Activated T-cell treated with anti-CD3 and anti-CD28 coated beads, Interleukin-2, amount 50 U/mL, for 1 hour (primary cell): Measurements from ENCODE around the gene ULK4.
"Not testable (repeated sequence)": the region's sequence is repeated elsewhere in the genome, so short reads cannot be mapped to it uniquely, and the experiment has no call there.

Experiments used
- DNase-seq: peaks from one replicate; pipeline ENCODE4 v3.0.0-alpha.2; 2020

Gene ULK4

GRCh38 chr3:41683666-41684350, 278.1 kb downstream of the ULK4 start:
- no peak for DNase-seq

- no peak for DNase-seq
Observed at GRCh38 chr3:41682996-41683395, 278.9 kb downstream of the ULK4 start.

- DNase-seq, result no peak
Observed at GRCh38 chr3:41682382-41682781, 279.5 kb downstream of the ULK4 start.

DNA sequence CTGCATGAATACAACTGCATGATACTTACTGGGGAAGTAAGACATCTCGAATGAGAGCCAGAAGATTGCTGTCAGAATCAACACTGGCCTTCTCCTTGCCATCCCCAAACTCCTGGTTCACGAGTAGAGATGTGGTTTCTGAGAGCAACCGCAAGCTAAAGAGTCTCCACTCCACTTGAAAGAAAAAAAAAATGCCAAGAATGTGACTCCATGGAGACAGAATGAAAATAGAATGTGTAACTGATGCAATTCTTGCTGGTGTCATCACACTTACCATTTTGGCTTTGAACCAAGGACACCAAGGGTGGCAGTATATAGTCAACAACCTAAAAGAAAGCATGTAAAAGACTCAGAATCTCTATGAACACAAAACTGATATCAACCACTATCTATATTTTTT, 280.4 kb downstream of the ULK4 start:
- no peak for DNase-seq

- DNase-seq, result no peak
Observed at GRCh38 chr3:41679374-41679773, 282.5 kb downstream of the ULK4 start.

DNA sequence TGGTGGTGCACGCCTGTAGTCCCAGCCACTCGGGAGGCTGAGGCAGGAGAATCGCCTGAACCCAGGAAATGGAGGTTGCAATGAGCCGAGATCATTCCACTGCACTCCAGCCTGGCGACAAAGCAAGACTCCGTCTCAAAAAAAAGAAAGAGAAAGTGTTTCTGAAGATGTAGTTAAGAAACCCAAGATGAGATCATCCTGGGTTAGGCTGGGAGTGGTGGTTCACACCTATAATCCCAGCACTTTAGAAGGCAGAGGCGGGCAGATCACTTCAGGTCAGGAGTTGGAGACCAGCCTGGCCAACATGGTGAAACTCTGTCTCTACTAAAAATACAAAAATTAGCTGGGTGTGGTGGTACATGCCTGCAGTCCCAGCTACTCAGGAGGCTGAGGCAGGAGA, 286.8 kb downstream of the ULK4 start:
- DNase-seq, result not testable (repeated sequence)

- DNase-seq, result no peak
Observed at GRCh38 chr3:41674449-41674848, 287.5 kb downstream of the ULK4 start.

DNA sequence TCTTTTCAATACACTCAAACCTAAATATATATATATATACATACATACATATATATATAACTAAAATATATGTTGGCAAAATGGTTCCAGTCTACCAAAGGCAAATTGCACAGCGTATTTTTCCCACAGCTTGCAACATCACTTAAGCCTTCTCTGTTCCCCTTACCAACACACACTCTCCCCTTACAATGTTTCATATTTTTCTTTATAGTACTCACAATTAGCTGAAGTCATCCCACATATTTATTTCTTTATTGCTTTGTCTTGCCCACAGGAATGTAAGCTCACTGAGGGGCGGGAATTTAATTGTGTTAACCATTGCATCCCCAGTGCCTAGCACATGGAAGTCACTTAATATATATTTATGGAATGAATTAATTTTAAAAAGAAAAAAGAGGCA, 288.3 kb downstream of the ULK4 start:
- no peak for DNase-seq

DNA sequence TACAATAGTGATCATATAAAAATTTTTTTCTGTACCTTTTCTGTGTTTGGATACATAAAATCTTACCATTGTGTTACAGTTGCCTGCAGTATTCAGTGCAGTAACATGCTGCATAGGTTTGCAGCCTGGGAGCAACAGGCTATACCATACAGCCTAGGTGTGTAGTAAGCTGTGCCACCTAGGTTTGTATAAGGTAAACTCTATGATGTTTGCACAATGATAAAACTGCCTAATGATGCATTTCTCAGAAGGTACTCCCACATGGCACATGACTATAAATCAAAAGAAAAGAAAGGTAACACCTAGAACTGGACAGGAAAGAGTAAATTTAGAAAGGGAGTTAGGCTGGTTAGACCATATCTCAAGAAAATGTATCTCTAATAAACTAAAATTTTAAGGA, 293.5 kb downstream of the ULK4 start:
- DNase-seq, result no peak

GRCh38 chr3:41662288-41662687, 299.6 kb downstream of the ULK4 start:
- DNase-seq, result no peak

DNA sequence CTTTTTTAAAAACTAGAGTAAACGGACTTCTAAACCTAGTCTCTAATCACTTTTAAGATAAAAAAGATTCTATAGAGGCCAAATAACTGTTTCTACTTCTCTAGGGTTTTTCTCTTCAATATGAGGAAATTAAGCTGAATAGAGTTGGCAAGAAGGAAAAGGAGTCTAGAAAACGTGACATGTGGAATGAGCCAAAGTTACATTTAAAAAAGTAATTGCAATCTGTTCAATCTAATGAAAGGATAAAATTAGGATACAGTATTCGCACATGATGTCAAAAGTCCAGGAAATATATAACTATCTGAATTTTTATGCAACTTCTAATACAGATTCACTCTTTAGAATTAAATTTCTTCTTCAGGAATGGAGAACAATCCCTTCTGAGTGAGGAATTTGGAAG, 300.1 kb downstream of the ULK4 start:
- no peak for DNase-seq

DNA sequence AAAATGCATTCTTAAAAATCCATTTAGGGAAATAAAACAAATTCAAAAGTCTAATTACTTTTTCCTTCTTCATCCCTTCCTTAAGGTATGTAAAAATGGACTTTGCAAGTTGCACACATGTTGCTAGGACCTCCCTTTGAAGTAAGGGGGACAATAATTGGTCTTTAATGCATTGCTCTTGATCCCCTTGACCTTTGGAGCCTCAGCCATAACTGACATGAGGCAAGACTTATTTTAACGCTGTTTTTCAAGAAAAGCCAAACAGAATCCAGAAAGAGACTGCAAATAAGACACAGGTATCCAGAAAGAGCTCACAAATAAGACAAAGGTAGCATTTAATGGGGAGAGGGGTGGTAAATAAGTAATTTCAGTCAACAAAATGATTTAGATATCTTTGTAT, 301.4 kb downstream of the ULK4 start:
- DNase-seq, result no peak

GRCh38 chr3:41653571-41654239, 308.2 kb downstream of the ULK4 start:
- no peak for DNase-seq

GRCh38 chr3:41652931-41653330, 309.0 kb downstream of the ULK4 start:
- DNase-seq, result no peak

- no peak for DNase-seq
Observed at GRCh38 chr3:41652506-41652905, 309.4 kb downstream of the ULK4 start.

- no peak for DNase-seq
Observed at GRCh38 chr3:41651718-41652117, 310.2 kb downstream of the ULK4 start.

DNA sequence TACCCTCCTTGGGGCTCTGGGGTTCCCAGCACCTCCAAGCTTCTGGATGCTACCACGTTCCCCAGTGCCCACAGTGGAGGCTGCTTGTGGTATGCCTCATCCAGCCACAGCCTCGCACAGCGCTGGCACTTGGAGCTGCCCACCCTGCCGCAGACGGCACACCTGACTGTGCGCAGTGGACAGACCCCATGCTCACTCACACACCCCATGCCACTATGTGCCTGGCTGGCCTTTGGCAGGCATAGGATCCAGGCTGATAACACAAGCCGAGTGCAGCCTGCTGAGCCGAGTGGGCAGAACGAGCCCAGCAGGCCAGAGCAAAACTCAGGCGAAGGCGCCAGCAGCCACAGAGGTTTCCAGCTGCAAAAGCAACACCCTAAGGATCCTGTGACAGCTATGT, 311.5 kb downstream of the ULK4 start:
- DNase-seq, result no peak

DNA sequence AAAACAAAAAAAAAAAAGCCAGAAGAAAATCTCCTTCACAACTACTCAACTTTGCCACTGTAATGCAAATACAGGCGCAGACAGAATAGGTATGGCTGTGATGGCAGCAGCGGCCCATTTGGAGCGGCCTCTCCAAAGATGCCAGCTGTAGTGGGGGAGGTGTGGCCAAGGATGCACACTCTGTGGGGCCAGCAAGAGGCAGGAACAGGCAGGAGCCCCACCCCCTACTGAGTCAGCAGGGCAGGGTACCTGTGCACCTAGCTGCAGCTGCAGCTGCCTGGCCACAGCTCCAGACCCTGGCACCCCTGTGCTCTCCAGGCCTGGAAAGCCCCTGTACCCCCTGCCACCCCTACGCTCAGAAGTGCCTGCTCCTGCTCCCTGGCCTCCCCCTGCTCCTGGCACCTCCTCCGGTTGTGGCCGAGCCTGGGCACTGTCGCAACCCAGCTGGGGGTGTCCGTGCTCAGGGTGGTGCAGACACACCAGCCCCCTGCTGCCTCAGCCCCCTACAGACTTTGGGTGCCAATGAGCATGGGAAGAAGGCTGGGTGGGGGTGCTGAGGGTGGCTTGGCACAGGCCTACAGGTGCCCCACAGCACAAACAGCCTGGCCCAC, 312.7 kb downstream of the ULK4 start:
- no peak for DNase-seq

DNA sequence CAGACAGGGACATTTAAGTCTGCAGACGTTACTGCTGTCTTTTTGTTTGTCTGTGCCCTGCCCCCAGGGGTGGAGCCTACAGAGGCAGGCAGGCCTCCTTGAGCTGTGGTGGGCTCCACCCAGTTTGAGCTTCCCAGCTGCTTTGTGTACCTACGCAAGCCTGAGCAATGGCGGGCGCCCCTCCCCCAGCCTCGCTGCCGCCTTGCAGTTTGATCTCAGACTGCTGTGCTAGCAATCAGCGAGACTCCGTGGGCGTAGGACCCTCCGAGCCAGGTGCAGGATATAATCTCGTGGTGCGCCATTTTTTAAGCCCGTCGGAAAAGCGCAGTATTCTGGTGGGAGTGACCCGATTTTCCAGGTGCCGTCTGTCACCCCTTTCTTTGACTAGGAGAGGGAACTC, 314.2 kb downstream of the ULK4 start:
- not testable (repeated sequence) for DNase-seq

- no peak for DNase-seq
Observed at GRCh38 chr3:41640076-41640475, 321.8 kb downstream of the ULK4 start.

GRCh38 chr3:41638381-41638780, 323.5 kb downstream of the ULK4 start:
- DNase-seq, result no peak

- no peak for DNase-seq
Observed at GRCh38 chr3:41632700-41633099, 329.2 kb downstream of the ULK4 start.

DNA sequence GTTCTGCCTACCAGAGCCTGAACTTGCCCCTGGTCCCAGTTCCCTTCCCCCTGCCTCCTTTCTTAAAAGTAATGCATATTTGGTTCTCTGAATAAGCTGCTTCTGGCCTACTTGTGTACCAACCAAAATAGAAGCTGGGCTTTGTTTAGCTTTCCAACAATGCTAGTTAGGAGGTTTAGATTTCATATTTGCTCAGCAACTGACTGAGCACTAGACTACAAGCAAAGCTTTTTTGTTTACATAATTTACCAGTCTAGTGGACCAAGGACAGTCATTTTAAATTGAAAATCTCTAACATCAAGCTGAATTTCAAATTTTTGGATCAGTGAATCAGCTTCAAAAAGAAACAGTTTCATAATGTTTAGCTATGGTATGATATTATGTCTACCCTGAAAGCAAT, 331.2 kb downstream of the ULK4 start:
- DNase-seq, result no peak

- no peak for DNase-seq
Observed at GRCh38 chr3:41629986-41630385, 331.9 kb downstream of the ULK4 start.

GRCh38 chr3:41629072-41629471, 332.8 kb downstream of the ULK4 start:
- DNase-seq, result no peak
